WTC11 (cell line): ENCODE measurements around the gene DCP1A. TPM values are rescaled to one million over a fixed set of nuclear protein-coding genes. Genes with fewer than 3 reads are reported as not detected.

Source experiments
- ATAC-seq: fragments of 200-7000 bp; cut with Tn5 transposase; 2 replicates; pipeline ENCODE4 v1.10.0; 2021; ENCODE audit warnings: mild to moderate bottlenecking, moderate library complexity
- CTCF ChIA-PET: fragments of 300-600 bp; sonication (Branson Sonifier 250); formaldehyde crosslinking; loops from one replicate; lab custom pipeline; 2021; ENCODE audit warnings: antibody characterized with exemption; lab: Charles Lee
- POLR2A ChIA-PET: fragments of 350-600 bp; sonication (Branson Sonifier 250); formaldehyde crosslinking; loops from one replicate; lab custom pipeline; 2021; ENCODE audit warnings: antibody characterized with exemption; lab: Charles Lee
- DNase-seq: peaks from one replicate; pipeline ENCODE4 v3.0.0; 2021; ENCODE audit warnings: low spot score
- H3K27ac Mint-ChIP-seq: 2 replicates; pipeline ENCODE4 v1.8.0; 2021; ENCODE audit warnings: mixed read lengths
- H3K27me3 Mint-ChIP-seq: 2 replicates; pipeline ENCODE4 v1.8.0; 2021; ENCODE audit warnings: low read depth, mild to moderate bottlenecking, moderate library complexity, mixed read lengths
- H3K36me3 Mint-ChIP-seq: 2 replicates; pipeline ENCODE4 v1.8.0; 2021; ENCODE audit warnings: mixed read lengths
- H3K4me1 Mint-ChIP-seq: 2 replicates; pipeline ENCODE4 v1.8.0; 2022; ENCODE audit warnings: mixed read lengths
- H3K4me3 Mint-ChIP-seq: 2 replicates; pipeline ENCODE4 v1.8.0; 2021; ENCODE audit warnings: mild to moderate bottlenecking, moderate library complexity, mixed read lengths
- H3K9me3 Mint-ChIP-seq: 2 replicates; pipeline ENCODE4 v1.8.0; 2021; ENCODE audit warnings: mixed read lengths
- FOXJ3 ChIP-seq: sonication (generic); formaldehyde crosslinking; IDR thresholded peaks from 2 replicates; pipeline ENCODE4 v1.9.0; 2021; ENCODE audit warnings: missing genetic modification reagents, mild to moderate bottlenecking, borderline replicate concordance
- GRHL2 ChIP-seq: fragments of 250-450 bp; sonication (Bioruptor Pico); IDR thresholded peaks from 2 replicates; pipeline ENCODE4 v1.8.0; 2022; ENCODE audit warnings: mild to moderate bottlenecking, moderate library complexity; ENCODE audit not compliant: insufficient replicate concordance, severe bottlenecking
- JUN ChIP-seq: sonication (generic); formaldehyde crosslinking; IDR thresholded peaks from 2 replicates; pipeline ENCODE4 v1.8.0; 2023; ENCODE audit warnings: mild to moderate bottlenecking, missing genetic modification reagents
- NR3C1 ChIP-seq: sonication (generic); formaldehyde crosslinking; conservative IDR thresholded peaks from 2 replicates; pipeline ENCODE4 v1.8.1; 2023; ENCODE audit warnings: low read depth, mild to moderate bottlenecking, missing genetic modification reagents
- PRRX2 ChIP-seq: fragments of 250-450 bp; sonication (Bioruptor Pico); IDR thresholded peaks from 2 replicates; pipeline ENCODE4 v1.8.0; 2021; ENCODE audit warnings: mild to moderate bottlenecking
- SMAD4 ChIP-seq: sonication (generic); formaldehyde crosslinking; IDR thresholded peaks from 2 replicates; pipeline ENCODE4 v1.8.0; 2022; ENCODE audit warnings: mild to moderate bottlenecking, missing genetic modification reagents
- SP1 ChIP-seq: sonication (generic); formaldehyde crosslinking; conservative IDR thresholded peaks from 2 replicates; pipeline ENCODE4 v1.8.1; 2022; ENCODE audit warnings: missing genetic modification reagents
- ZNF121 ChIP-seq: sonication (generic); formaldehyde crosslinking; IDR thresholded peaks from 2 replicates; pipeline ENCODE4 v1.8.0; 2023; ENCODE audit warnings: missing genetic modification reagents
- ZNF232 ChIP-seq: sonication (generic); formaldehyde crosslinking; IDR thresholded peaks from 2 replicates; pipeline ENCODE4 v1.8.0; 2022; ENCODE audit warnings: mild to moderate bottlenecking, missing genetic modification reagents
- total RNA-seq: library from RNA; stranded (reverse); gene quantifications from 3 replicates; pipeline ENCODE4 v1.2.3, GENCODE V29; 2021
- TF ChIP-seq, protein P1 (sequence below): sonication (generic); formaldehyde crosslinking; conservative IDR thresholded peaks from 2 replicates; pipeline ENCODE4 v1.8.1; 2023; ENCODE audit warnings: mild to moderate bottlenecking, low read depth, missing genetic modification reagents, moderate library complexity
- TF ChIP-seq, protein P2 (sequence below): fragments of 250-450 bp; sonication (Bioruptor Pico); IDR thresholded peaks from 2 replicates; pipeline ENCODE4 v2.1.2; 2022; ENCODE audit warnings: mild to moderate bottlenecking, moderate library complexity
- TF ChIP-seq, protein P3 (sequence below): sonication (generic); formaldehyde crosslinking; IDR thresholded peaks from 2 replicates; pipeline ENCODE4 v1.8.1; 2023; ENCODE audit warnings: mild to moderate bottlenecking, moderate library complexity, missing genetic modification reagents
- TF ChIP-seq, protein P4 (sequence below): fragments of 250-450 bp; sonication (Bioruptor Pico); IDR thresholded peaks from 2 replicates; pipeline ENCODE4 v1.9.0; 2021; ENCODE audit warnings: mild to moderate bottlenecking, borderline replicate concordance
- TF ChIP-seq, protein P5 (sequence below): sonication (generic); formaldehyde crosslinking; IDR thresholded peaks from 2 replicates; pipeline ENCODE4 v1.8.0; 2022; ENCODE audit warnings: mild to moderate bottlenecking, missing genetic modification reagents
- TF ChIP-seq, protein P6 (sequence below): fragments of 200-600 bp; IDR thresholded peaks from 2 replicates; pipeline ENCODE4 v1.8.0; 2022; ENCODE audit warnings: antibody characterized with exemption

Gene DCP1A
- total RNA-seq, 1 experiment from 2014 or later, result 19.1 TPM

DNA sequence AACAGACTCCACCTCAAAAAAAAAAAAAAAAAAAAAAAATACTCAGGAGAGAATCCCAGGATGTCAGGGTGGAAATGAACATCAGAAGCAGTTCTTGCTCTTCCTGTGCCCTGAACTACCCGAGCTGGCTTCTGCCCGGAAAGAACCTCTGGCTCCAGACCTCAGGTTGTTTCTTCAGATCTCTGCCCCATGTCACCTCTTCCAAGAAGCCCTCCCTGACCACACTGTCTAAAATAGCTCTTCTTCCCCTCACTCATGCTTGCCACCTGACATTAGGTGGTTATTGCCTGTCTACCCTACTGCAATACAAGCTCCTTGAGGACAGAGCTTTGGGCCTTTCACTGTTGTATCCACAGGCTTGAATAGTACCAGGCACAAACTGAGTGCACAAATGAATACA is 99.7 kb downstream of the DCP1A start:
- H3K4me1 Mint-ChIP-seq, result peaks cover 91% of the 10 kb centered on the region
- H3K27me3 Mint-ChIP-seq, result no peaks in the 10 kb centered on the region
- ChIA-PET CTCF (no interaction called here), POLR2A (interaction anchor here (0.6 to 1.1 kb wide), 2 partner anchors 13 to 28 kb away, joined by 4 to 8 read pairs; no protein-coding TSS in a partner anchor)
- peaks cover 10% of the 10 kb centered on the region for H3K36me3 Mint-ChIP-seq
- no peaks in the 10 kb centered on the region for H3K9me3 Mint-ChIP-seq
- ATAC-seq (no peak), DNase-seq (no peak)
- TF ChIP-seq, protein P1, sequence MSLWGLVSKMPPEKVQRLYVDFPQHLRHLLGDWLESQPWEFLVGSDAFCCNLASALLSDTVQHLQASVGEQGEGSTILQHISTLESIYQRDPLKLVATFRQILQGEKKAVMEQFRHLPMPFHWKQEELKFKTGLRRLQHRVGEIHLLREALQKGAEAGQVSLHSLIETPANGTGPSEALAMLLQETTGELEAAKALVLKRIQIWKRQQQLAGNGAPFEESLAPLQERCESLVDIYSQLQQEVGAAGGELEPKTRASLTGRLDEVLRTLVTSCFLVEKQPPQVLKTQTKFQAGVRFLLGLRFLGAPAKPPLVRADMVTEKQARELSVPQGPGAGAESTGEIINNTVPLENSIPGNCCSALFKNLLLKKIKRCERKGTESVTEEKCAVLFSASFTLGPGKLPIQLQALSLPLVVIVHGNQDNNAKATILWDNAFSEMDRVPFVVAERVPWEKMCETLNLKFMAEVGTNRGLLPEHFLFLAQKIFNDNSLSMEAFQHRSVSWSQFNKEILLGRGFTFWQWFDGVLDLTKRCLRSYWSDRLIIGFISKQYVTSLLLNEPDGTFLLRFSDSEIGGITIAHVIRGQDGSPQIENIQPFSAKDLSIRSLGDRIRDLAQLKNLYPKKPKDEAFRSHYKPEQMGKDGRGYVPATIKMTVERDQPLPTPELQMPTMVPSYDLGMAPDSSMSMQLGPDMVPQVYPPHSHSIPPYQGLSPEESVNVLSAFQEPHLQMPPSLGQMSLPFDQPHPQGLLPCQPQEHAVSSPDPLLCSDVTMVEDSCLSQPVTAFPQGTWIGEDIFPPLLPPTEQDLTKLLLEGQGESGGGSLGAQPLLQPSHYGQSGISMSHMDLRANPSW, result no peak
- TF ChIP-seq GRHL2 (CRISPR knock-in tag) (no peak), SP1 (no peak), ZNF232 (no peak), NR3C1 (CRISPR knock-in tag) (no peak), PRRX2 (CRISPR knock-in tag) (no peak), JUN (CRISPR knock-in tag) (no peak), FOXJ3 (CRISPR knock-in tag) (no peak), ZNF121 (CRISPR knock-in tag) (no peak), SMAD4 (CRISPR knock-in tag) (no peak)
- TF ChIP-seq, protein P2, sequence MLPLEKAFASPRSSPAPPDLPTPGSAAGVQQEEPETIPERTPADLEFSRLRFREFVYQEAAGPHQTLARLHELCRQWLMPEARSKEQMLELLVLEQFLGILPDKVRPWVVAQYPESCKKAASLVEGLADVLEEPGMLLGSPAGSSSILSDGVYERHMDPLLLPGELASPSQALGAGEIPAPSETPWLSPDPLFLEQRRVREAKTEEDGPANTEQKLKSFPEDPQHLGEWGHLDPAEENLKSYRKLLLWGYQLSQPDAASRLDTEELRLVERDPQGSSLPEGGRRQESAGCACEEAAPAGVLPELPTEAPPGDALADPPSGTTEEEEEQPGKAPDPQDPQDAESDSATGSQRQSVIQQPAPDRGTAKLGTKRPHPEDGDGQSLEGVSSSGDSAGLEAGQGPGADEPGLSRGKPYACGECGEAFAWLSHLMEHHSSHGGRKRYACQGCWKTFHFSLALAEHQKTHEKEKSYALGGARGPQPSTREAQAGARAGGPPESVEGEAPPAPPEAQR (CRISPR knock-in tag), result no peak
- TF ChIP-seq, protein P3, sequence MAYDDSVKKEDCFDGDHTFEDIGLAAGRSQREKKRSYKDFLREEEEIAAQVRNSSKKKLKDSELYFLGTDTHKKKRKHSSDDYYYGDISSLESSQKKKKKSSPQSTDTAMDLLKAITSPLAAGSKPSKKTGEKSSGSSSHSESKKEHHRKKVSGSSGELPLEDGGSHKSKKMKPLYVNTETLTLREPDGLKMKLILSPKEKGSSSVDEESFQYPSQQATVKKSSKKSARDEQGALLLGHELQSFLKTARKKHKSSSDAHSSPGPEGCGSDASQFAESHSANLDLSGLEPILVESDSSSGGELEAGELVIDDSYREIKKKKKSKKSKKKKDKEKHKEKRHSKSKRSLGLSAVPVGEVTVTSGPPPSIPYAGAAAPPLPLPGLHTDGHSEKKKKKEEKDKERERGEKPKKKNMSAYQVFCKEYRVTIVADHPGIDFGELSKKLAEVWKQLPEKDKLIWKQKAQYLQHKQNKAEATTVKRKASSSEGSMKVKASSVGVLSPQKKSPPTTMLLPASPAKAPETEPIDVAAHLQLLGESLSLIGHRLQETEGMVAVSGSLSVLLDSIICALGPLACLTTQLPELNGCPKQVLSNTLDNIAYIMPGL, result no peak
- TF ChIP-seq, protein P4, sequence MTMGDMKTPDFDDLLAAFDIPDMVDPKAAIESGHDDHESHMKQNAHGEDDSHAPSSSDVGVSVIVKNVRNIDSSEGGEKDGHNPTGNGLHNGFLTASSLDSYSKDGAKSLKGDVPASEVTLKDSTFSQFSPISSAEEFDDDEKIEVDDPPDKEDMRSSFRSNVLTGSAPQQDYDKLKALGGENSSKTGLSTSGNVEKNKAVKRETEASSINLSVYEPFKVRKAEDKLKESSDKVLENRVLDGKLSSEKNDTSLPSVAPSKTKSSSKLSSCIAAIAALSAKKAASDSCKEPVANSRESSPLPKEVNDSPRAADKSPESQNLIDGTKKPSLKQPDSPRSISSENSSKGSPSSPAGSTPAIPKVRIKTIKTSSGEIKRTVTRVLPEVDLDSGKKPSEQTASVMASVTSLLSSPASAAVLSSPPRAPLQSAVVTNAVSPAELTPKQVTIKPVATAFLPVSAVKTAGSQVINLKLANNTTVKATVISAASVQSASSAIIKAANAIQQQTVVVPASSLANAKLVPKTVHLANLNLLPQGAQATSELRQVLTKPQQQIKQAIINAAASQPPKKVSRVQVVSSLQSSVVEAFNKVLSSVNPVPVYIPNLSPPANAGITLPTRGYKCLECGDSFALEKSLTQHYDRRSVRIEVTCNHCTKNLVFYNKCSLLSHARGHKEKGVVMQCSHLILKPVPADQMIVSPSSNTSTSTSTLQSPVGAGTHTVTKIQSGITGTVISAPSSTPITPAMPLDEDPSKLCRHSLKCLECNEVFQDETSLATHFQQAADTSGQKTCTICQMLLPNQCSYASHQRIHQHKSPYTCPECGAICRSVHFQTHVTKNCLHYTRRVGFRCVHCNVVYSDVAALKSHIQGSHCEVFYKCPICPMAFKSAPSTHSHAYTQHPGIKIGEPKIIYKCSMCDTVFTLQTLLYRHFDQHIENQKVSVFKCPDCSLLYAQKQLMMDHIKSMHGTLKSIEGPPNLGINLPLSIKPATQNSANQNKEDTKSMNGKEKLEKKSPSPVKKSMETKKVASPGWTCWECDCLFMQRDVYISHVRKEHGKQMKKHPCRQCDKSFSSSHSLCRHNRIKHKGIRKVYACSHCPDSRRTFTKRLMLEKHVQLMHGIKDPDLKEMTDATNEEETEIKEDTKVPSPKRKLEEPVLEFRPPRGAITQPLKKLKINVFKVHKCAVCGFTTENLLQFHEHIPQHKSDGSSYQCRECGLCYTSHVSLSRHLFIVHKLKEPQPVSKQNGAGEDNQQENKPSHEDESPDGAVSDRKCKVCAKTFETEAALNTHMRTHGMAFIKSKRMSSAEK (CRISPR knock-in tag), result no peak
- TF ChIP-seq, protein P5, sequence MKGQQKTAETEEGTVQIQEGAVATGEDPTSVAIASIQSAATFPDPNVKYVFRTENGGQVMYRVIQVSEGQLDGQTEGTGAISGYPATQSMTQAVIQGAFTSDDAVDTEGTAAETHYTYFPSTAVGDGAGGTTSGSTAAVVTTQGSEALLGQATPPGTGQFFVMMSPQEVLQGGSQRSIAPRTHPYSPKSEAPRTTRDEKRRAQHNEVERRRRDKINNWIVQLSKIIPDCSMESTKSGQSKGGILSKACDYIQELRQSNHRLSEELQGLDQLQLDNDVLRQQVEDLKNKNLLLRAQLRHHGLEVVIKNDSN (CRISPR knock-in tag), result no peak
- TF ChIP-seq, protein P6, sequence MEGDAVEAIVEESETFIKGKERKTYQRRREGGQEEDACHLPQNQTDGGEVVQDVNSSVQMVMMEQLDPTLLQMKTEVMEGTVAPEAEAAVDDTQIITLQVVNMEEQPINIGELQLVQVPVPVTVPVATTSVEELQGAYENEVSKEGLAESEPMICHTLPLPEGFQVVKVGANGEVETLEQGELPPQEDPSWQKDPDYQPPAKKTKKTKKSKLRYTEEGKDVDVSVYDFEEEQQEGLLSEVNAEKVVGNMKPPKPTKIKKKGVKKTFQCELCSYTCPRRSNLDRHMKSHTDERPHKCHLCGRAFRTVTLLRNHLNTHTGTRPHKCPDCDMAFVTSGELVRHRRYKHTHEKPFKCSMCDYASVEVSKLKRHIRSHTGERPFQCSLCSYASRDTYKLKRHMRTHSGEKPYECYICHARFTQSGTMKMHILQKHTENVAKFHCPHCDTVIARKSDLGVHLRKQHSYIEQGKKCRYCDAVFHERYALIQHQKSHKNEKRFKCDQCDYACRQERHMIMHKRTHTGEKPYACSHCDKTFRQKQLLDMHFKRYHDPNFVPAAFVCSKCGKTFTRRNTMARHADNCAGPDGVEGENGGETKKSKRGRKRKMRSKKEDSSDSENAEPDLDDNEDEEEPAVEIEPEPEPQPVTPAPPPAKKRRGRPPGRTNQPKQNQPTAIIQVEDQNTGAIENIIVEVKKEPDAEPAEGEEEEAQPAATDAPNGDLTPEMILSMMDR, result no peak
- H3K27ac Mint-ChIP-seq, result peak overlapping the region; percentile 88
- 0 out of 2 replicates have a peak overlapping the region, but pooled peaks have one; percentile 17 for H3K4me3 Mint-ChIP-seq
